Neuron (in vitro differentiated cells): ENCODE results near the gene SNED1.

Experiments
- H2AFZ ChIP-seq: one replicate; pipeline ENCODE4 v1.6.1; 2013; ENCODE audit warnings: low read depth, mild to moderate bottlenecking, inconsistent platforms, low read length, moderate library complexity
- H3K27me3 ChIP-seq: one replicate; pipeline ENCODE4 v1.6.1; 2013; ENCODE audit warnings: low read length; ENCODE audit not compliant: insufficient read depth
- H3K36me3 ChIP-seq: one replicate; pipeline ENCODE4 v1.6.1; 2013; ENCODE audit warnings: low read length; ENCODE audit not compliant: insufficient read depth
- H3K4me1 ChIP-seq: one replicate; pipeline ENCODE4 v1.6.1; 2013; ENCODE audit warnings: low read length; ENCODE audit not compliant: insufficient read depth
- H3K4me3 ChIP-seq: 2 replicates; pipeline ENCODE4 v1.5.1; 2013; ENCODE audit warnings: mild to moderate bottlenecking, low read length, moderate library complexity
- H3K9me3 ChIP-seq: one replicate; pipeline ENCODE4 v1.6.1; 2013; ENCODE audit warnings: low read length

SNED1 gene

DNA sequence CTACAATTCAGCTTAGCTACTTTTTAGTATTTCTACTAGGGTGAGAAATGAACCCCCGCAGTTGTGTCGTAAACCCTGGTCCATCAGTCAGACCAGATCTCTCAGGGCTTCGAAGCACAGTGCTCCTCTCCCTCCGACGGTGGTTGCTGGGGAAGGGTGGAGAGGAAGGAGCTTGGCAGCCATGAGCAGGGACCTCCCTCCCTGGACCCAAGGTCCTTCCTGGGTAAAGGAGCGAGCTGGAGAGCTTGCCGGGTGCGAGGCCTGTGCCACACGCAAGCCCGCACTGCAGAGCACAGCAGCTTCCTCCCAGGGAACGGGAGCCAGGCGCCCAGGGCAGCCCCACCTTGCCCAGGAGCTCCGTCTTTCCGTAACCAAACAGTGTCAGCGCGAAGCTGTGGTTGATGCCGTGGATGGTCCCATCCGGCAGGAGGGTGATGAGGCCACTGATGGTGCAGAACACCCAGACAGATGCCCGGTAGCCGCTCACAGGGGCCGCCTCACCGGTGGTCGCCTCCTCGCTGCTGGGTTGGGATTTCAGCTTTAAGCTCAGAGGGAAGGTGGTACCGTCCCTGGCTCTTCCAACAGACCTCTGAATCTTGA lies 138.3 kb downstream of the SNED1 start:
- Histone ChIP-seq H3K9me3 (no peaks in the 10 kb centered on the region), H3K4me1 (no peaks in the 10 kb centered on the region), H3K36me3 (peaks cover 55% of the 10 kb centered on the region), H2AFZ (no peak overlapping the region), H3K27me3 (no peaks in the 10 kb centered on the region), H3K4me3 (no peak overlapping the region)

DNA sequence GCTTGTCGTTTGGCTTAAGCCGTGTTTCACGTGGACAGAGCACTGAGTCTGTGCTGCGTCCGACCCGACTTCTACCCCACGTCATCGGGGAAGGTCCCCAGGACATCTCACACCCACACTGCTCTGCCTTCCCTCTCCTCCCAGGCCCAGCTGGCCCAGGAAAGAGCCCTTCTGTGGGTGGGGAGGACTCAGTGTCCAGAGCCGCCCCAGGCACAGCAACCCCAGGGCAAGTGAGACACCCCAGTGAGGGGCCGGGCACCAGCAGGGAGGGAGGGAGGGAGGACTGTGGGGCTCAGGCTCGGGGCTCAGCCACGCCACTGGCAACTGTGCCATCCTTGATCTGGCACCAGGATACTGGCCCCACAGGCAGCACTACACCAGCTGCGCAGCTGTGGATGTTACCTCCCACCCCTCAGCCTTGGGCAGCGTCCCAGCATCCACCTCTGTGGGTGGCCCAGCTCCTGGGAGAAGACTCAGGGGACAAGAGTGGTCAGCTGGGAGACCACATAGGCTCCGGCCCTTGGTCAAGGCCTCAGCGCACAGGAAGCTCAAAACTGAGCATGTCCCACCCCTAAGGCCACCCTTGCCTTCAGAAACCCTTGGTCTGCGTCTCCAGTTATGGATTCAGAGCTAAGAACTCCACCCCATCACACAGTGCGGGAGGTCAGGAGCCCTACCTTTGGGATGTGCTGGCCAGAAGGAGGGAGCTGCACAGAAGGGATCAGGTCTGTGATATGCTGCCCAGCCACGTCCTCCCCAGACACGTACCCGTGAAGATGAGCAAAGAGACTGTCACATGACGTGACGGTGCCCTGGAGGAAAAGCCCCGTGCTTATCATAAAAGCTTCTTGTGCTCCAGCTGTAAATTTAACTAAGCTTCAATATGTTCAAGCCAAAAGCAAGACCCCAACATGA lies 139.1 kb downstream of the SNED1 start:
- H3K27me3 ChIP-seq: no peaks in the 10 kb centered on the region
- no peaks in the 10 kb centered on the region for H3K9me3 ChIP-seq
- no peaks in the 10 kb centered on the region for H3K4me1 ChIP-seq
- no peak overlapping the region for H2AFZ ChIP-seq
- peaks cover 54% of the 10 kb centered on the region for H3K36me3 ChIP-seq
- H3K4me3 ChIP-seq: no peak overlapping the region

- no peak overlapping the region for H2AFZ ChIP-seq
- no peaks in the 10 kb centered on the region for H3K9me3 ChIP-seq
- no peaks in the 10 kb centered on the region for H3K4me1 ChIP-seq
- H3K4me3 ChIP-seq: no peak overlapping the region
- peaks cover 51% of the 10 kb centered on the region for H3K36me3 ChIP-seq
- no peaks in the 10 kb centered on the region for H3K27me3 ChIP-seq
These were observed 140.1 kb downstream of the SNED1 start for GRCh38 chr2:241138471-241138870.

DNA sequence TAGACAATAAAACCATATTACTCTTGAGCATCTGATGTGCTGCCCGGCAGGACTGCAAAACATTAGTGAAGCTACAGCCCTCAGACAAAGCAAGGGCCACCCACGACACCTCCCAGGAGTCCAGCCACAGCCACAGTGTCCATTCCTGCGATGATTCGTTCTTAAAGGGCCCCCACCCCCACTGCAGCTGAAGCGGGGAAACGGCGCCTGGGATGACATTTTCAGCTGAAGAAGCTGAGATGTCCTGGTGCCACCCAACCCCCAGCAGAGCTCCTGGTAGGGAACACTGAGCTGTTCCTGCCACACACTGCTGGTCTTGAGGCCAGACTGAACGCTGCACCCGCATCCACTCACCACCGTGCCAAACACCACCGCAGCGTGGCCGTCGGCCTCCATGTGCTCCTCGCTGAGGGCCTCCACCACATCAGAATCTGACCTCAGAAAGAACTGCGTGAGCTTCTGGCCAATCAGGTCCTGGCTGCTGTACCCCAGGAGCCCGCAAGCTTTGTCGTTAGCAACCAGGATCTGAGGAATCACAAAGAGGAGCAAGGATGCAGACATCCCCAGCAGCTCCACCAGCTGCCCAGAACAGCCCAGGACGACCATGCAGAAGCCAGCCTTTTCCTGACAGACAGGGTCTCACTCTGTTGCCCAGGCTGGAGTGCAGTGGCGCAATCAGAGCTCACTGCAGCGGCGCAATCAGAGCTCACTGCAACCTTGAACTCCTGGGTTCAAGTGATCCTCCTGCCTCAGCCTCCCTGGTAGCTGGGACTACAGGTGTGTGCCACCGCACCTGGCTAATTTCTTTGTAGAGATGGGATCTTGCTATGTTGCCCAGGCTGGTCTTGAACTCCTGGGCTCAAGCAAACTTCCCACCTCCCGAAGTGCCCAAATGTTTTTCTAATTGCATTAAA lies 141.4 kb downstream of the SNED1 start:
- Histone ChIP-seq H3K36me3 (peaks cover 49% of the 10 kb centered on the region), H2AFZ (no peak overlapping the region)

DNA sequence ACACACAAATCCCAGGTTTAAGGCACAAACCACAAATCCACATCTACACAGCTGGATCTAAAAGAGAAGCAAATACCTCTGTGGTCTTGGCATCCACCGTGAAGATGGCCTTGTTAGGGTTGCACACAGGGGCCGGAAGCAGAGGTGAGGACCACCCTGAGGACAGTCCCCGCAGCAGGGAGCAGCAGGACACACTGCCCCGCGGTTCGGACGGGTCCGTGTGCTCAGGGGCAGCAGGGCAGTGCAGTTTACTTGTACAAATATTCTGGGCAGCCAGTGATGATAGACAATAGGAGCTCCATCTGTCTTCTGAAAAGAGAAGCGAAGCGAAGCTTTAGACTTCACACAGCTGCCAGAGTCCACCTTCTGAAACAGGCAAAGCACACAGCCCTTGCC lies 142.0 kb downstream of the SNED1 start:
- Histone ChIP-seq H2AFZ (no peak overlapping the region), H3K4me1 (no peaks in the 10 kb centered on the region), H3K36me3 (peaks cover 45% of the 10 kb centered on the region), H3K9me3 (no peaks in the 10 kb centered on the region), H3K4me3 (no peak overlapping the region), H3K27me3 (no peaks in the 10 kb centered on the region)

More for the DNA sequence above, 141.4 kb downstream of the SNED1 start:
- H3K4me3 ChIP-seq: no peak overlapping the region
- H3K9me3 ChIP-seq: no peaks in the 10 kb centered on the region
- H3K4me1 ChIP-seq: no peaks in the 10 kb centered on the region
- no peaks in the 10 kb centered on the region for H3K27me3 ChIP-seq

- Histone ChIP-seq H2AFZ (no peak overlapping the region), H3K27me3 (no peaks in the 10 kb centered on the region), H3K36me3 (peaks cover 39% of the 10 kb centered on the region), H3K4me1 (no peaks in the 10 kb centered on the region), H3K9me3 (no peaks in the 10 kb centered on the region), H3K4me3 (no peak overlapping the region)
These were observed 142.9 kb downstream of the SNED1 start for GRCh38 chr2:241141214-241141770.

DNA sequence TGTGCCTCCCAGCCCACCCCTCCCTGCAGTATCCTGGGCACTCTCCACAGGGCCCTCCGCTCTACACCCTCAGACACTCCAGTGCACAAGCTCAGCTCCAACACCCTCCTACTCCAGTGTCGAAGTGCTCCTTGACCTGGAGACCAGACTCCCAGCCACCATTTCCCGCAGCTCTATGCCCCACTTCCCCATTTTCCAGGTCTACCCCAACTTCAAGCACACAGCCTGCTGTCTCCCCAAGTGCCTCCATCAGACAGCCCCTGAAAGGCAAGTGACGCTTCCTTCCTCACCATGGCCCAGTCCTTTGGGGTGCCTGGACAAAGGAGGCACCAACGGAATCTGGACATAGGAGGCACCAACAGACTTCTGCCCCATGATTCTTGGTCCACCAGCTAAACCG lies 143.6 kb downstream of the SNED1 start:
- Histone ChIP-seq H2AFZ (no peak overlapping the region), H3K9me3 (no peaks in the 10 kb centered on the region), H3K4me3 (no peak overlapping the region), H3K36me3 (peaks cover 33% of the 10 kb centered on the region), H3K27me3 (no peaks in the 10 kb centered on the region), H3K4me1 (no peaks in the 10 kb centered on the region)

DNA sequence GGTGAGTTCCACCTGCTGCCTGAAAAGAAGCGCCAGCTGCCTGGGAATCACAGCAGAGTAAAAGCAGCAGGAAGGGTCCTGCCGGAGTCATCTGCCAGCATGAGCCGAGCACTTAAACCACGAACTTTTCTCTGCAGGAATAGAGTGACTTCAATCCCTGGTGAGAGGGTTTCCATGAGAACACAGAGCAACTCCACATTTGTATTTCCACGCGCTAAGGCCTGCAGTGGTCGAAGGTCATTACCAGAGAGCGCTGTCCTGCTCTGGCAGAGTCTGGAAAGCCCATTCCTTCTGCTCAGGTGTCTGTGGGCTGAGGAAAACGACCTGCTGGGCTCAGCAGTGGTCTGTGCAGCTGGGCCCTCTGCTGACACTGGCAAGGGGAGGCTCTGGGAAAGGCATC lies 144.2 kb downstream of the SNED1 start:
- H3K4me3 ChIP-seq: no peak overlapping the region
- no peaks in the 10 kb centered on the region for H3K27me3 ChIP-seq
- peaks cover 28% of the 10 kb centered on the region for H3K36me3 ChIP-seq
- no peaks in the 10 kb centered on the region for H3K9me3 ChIP-seq
- H3K4me1 ChIP-seq: no peaks in the 10 kb centered on the region
- no peak overlapping the region for H2AFZ ChIP-seq
